Measurements from ENCODE around the gene OSBPL2.

DNA sequence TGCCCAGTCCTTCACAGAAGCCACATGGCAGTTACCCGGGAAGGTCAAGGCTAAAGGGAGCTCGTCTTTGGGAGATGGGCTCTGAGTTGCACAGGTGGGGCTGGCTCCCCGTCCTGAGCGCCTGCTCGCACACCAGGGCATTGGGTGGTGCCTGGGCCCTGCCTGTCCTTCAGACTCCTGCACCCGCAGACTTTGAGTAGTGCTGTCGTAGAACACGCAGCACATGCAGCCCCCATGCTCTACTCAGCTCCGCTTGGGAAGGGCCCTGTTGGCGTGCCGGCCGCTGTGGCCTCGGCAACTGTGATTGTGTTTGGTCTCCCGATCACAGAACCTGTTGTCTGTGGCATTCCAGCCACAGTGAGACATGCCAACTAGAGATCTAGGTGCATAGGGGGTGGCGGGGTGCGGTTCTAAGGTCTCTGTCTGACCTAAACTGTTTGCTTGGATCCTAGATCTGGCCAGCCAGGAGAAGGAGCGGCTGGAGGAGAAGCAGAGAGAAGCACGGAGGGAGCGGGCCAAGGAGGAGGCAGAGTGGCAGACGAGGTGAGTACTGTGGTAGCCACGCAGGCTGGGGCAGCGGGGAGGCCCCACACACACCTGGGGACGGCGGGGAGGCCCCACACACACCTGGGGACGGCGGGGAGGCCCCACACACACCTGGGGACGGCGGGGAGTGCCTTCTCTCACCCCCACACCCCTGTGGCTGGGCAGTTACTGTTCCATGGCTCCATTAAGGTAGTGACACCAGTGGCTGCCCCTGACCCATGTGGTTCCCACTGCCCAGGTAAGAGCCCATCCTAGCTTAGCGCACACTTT lies 53.1 kb downstream of the OSBPL2 start:
- TF ChIP-seq CTCF (IDR thresholded peaks at IDR 0.05): no peak
- no peak for TF ChIP-seq POLR2A (IDR thresholded peaks at IDR 0.05)
